ENCODE measurements around the gene MUSTN1. TPM values are rescaled to one million over a fixed set of nuclear protein-coding genes. Genes with fewer than 3 reads are reported as not detected.

MUSTN1 gene
- total RNA-seq, 1 experiment from 2014 or later = 0.49 TPM

DNA sequence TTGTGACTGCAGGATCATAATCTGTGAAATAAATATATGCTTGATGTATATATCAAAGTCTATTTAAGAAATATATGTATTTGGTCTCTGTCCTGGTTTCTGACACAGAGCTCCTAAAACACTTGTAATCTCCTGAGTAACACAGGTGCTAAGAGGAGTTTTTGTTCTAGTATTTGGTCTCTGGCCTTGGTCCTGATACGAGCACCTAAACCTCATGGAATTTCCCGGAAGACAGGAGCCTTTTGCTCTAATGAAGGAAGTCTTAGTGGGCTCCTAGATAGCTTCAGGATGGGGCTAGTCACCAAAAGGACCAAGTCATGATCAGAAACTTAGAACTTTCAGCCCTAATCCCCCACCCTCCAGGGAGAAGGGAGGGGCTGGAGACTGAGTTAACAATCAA, 19.2 kb upstream of the MUSTN1 start:
- Histone ChIP-seq H3K4me1 (ENCODE audit: control insufficient read depth, insufficient read depth, low read length) (no peaks in the 10 kb centered on the region), H3K4me3 (ENCODE audit: low read depth in 2 of 2, low read length in 2 of 2) (no peak overlapping the region), H3K36me3 (ENCODE audit: control insufficient read depth, insufficient read depth, low read length) (no peaks in the 10 kb centered on the region), H3K27ac (ENCODE audit: low read length) (no peak overlapping the region), H3K27me3 (ENCODE audit: control insufficient read depth, insufficient read depth, low read length) (no peaks in the 10 kb centered on the region), H3K9me3 (ENCODE audit: control insufficient read depth, insufficient read depth, low read depth, low read length) (no peaks in the 10 kb centered on the region)
- ChIA-PET CTCF (no interaction called here), POLR2A (no interaction called here)
- intact Hi-C loops (cut with micrococcal nuclease; ENCODE audit: unreplicated experiment) (no loop called here), in situ Hi-C loops (cut with HindIII; ENCODE audit: low pct_unique_long_range_greater_than_20kb, low sequenced_read_pairs) (no loop called here)
- no peak for TF ChIP-seq TCF7L2 (IDR thresholded peaks at IDR 0.05; ENCODE audit: low read depth, low read length)
- TF ChIP-seq, protein P1, sequence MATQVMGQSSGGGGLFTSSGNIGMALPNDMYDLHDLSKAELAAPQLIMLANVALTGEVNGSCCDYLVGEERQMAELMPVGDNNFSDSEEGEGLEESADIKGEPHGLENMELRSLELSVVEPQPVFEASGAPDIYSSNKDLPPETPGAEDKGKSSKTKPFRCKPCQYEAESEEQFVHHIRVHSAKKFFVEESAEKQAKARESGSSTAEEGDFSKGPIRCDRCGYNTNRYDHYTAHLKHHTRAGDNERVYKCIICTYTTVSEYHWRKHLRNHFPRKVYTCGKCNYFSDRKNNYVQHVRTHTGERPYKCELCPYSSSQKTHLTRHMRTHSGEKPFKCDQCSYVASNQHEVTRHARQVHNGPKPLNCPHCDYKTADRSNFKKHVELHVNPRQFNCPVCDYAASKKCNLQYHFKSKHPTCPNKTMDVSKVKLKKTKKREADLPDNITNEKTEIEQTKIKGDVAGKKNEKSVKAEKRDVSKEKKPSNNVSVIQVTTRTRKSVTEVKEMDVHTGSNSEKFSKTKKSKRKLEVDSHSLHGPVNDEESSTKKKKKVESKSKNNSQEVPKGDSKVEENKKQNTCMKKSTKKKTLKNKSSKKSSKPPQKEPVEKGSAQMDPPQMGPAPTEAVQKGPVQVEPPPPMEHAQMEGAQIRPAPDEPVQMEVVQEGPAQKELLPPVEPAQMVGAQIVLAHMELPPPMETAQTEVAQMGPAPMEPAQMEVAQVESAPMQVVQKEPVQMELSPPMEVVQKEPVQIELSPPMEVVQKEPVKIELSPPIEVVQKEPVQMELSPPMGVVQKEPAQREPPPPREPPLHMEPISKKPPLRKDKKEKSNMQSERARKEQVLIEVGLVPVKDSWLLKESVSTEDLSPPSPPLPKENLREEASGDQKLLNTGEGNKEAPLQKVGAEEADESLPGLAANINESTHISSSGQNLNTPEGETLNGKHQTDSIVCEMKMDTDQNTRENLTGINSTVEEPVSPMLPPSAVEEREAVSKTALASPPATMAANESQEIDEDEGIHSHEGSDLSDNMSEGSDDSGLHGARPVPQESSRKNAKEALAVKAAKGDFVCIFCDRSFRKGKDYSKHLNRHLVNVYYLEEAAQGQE (IDR thresholded peaks at IDR 0.05; ENCODE audit: insufficient read depth in 1 of 2, low read depth in 2 of 2, low read length in 1 of 2) = peak; percentile 24 to 79; a peak in 3 of 4 replicates
- no peak for TF ChIP-seq CTCF (IDR thresholded peaks at IDR 0.05)
- TF ChIP-seq SIN3A (IDR thresholded peaks at IDR 0.05; ENCODE audit: borderline replicate concordance, insufficient read depth, low read depth, low read length) = no peak
- no peak for DNase-seq (ENCODE audit: low read depth, low spot score)
- BruUV-seq (replicated peaks) = no TSS peak
- ATAC-seq = no peak

DNA sequence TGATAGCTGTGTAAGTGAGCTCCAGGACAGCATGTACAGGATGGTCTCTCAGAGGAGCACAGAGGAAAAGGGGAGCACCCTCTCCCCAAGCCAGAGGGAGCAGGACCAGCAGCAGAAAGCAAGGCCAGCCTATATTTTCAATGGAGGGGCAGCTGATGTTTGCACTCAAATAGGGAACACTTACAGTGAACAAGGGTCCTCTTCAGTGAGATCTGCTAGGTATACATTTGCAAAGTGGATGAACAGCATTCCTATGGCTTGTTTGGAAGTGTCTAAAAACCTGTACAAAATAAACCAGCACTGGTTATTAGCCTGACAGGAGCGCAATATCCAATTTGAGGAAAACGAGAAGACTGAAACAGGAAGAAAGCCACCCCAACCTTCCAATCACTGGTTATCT, 17.6 kb upstream of the MUSTN1 start:
- no peak for ATAC-seq
- in situ Hi-C loops (cut with HindIII; ENCODE audit: low pct_unique_long_range_greater_than_20kb, low sequenced_read_pairs) (no loop called here), intact Hi-C loops (cut with micrococcal nuclease; ENCODE audit: unreplicated experiment) (no loop called here)
- Histone ChIP-seq H3K4me3 (ENCODE audit: low read depth in 2 of 2, low read length in 2 of 2) (no peak overlapping the region), H3K36me3 (ENCODE audit: control insufficient read depth, insufficient read depth, low read length) (no peaks in the 10 kb centered on the region), H3K4me1 (ENCODE audit: control insufficient read depth, insufficient read depth, low read length) (no peaks in the 10 kb centered on the region), H3K27ac (ENCODE audit: low read length) (no peak overlapping the region), H3K27me3 (ENCODE audit: control insufficient read depth, insufficient read depth, low read length) (no peaks in the 10 kb centered on the region), H3K9me3 (ENCODE audit: control insufficient read depth, insufficient read depth, low read depth, low read length) (no peaks in the 10 kb centered on the region)
- TF ChIP-seq, protein P1 (IDR thresholded peaks at IDR 0.05; ENCODE audit: insufficient read depth in 1 of 2, low read depth in 2 of 2, low read length in 1 of 2) = no peak
- TF ChIP-seq CTCF (IDR thresholded peaks at IDR 0.05) = no peak
- no peak for TF ChIP-seq TCF7L2 (IDR thresholded peaks at IDR 0.05; ENCODE audit: low read depth, low read length)
- TF ChIP-seq SIN3A (IDR thresholded peaks at IDR 0.05; ENCODE audit: borderline replicate concordance, insufficient read depth, low read depth, low read length) = no peak
- TF ChIP-seq POLR2AphosphoS5 (IDR thresholded peaks at IDR 0.05; ENCODE audit: low read depth, low read length) = no peak
- ChIA-PET CTCF (no interaction called here), POLR2A (no interaction called here)
- DNase-seq (ENCODE audit: low read depth, low spot score) = no peak
- no TSS peak for BruUV-seq (replicated peaks)
